ENCODE data around the gene SNX3. TPM values are rescaled to one million over a fixed set of nuclear protein-coding genes. Genes with fewer than 3 reads are reported as not detected.

The SNX3 gene
- total and polyA plus RNA-seq, 2 experiments from 2014 or later, result 291 to 359 TPM

DNA sequence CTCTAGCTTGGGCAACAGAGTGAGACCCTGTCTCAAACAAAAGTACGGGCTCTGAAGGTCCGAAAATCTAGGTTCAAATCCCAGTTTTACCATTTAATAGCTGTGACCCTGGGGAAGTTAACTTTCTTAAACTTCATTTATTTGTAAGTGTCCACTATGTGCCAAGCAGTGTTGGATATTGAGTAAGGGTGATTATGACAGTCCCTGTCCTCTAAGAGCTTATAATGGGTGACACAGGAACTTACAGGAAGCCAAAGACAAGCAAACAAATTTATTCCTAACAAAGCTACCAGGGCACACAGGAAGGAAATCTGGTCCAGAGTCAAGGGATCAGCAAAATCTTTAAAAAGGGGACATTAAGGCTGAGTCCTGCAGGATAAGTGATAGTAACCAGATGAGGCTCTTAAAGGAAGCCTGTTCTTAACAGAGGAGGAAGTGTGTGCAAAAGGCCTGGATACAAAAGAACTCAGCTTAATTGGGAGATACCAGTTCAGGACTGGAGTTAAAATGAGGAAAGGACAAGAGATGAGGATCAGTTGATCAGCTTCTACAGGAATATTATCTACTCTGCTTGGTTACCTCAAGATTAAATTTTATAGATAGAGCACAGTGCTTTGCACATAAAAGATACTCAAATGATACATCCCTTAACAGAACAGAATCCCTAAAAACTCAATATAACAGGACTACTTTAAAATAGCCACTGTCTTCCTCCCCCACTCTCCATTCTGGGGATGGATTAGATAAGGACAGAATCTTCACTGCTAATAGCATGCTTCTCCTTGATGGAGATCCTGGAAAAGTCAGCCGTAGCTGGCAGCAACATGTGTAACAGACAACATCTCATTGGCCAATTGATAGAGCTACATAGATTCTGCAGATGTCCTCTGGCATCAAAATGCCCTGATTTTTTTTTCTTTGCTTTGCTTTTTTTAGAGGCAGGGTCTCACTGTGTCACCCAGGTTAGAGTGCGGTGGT, 6.1 kb downstream of the SNX3 start:
- TF ChIP-seq EZH2phosphoT487 (IDR thresholded peaks at IDR 0.05; ENCODE audit: low read depth, severe bottlenecking, unreplicated experiment) (no peak), EZH2 (IDR thresholded peaks at IDR 0.05; ENCODE audit: borderline replicate concordance) (no peak)
- TF ChIP-seq, protein P1, sequence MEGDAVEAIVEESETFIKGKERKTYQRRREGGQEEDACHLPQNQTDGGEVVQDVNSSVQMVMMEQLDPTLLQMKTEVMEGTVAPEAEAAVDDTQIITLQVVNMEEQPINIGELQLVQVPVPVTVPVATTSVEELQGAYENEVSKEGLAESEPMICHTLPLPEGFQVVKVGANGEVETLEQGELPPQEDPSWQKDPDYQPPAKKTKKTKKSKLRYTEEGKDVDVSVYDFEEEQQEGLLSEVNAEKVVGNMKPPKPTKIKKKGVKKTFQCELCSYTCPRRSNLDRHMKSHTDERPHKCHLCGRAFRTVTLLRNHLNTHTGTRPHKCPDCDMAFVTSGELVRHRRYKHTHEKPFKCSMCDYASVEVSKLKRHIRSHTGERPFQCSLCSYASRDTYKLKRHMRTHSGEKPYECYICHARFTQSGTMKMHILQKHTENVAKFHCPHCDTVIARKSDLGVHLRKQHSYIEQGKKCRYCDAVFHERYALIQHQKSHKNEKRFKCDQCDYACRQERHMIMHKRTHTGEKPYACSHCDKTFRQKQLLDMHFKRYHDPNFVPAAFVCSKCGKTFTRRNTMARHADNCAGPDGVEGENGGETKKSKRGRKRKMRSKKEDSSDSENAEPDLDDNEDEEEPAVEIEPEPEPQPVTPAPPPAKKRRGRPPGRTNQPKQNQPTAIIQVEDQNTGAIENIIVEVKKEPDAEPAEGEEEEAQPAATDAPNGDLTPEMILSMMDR (IDR thresholded peaks at IDR 0.05; ENCODE audit: poor library complexity), result no peak
- H3K4me3 ChIP-seq, result no peak overlapping the region
- peaks cover 100% of the 10 kb centered on the region for H3K79me2 ChIP-seq
- WGBS (ENCODE audit: low lambda C conversion rate, missing lambda C conversion rate), result 85% methylated on average over 4 of the region's 4 CpGs
- peaks cover 19% of the 10 kb centered on the region for H3K4me1 ChIP-seq (ENCODE audit: insufficient read depth)
- H3K27ac ChIP-seq, result no peak overlapping the region
- DNase-seq (ENCODE audit: low spot score), result no peak
- no peak overlapping the region for H3K4me2 ChIP-seq
- no peak overlapping the region for H2AFZ ChIP-seq
- no peaks in the 10 kb centered on the region for H3K9me2 ChIP-seq (replicated peaks; ENCODE audit: insufficient read depth)
- H3K27me3 ChIP-seq, result no peaks in the 10 kb centered on the region
- no peaks in the 10 kb centered on the region for H3K36me3 ChIP-seq (replicated peaks; ENCODE audit: insufficient read depth, low read depth)
- H3K9me3 ChIP-seq (ENCODE audit: low read depth), result no peaks in the 10 kb centered on the region
- H4K20me1 ChIP-seq (ENCODE audit: insufficient read depth, poor library complexity, severe bottlenecking), result peaks cover 71% of the 10 kb centered on the region

DNA sequence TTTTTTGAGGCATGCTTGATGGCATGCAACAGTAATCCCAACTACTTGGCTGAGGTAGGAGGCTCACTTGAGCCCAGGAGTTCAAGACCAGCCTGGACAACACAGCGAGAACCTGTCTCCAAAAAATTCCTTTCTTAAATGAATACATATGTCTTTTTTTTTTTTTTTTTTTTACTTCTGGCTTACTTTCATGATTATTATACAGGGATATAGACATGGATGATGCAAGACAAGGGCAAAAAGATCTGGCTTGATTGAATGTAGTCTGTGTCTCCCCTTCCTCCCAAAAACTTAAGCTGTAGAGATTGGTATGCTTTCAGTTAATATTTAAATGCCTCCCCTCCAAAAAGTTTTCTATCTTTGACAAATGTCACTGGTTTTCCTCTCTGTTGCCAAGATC, 7.6 kb downstream of the SNX3 start:
- 100% methylated on average over 1 of the region's 1 CpG for WGBS (ENCODE audit: low lambda C conversion rate, missing lambda C conversion rate)
- TF ChIP-seq, protein P1 (IDR thresholded peaks at IDR 0.05; ENCODE audit: poor library complexity), result no peak
- no peak for TF ChIP-seq EZH2 (IDR thresholded peaks at IDR 0.05; ENCODE audit: borderline replicate concordance)
- TF ChIP-seq EZH2phosphoT487 (IDR thresholded peaks at IDR 0.05; ENCODE audit: low read depth, severe bottlenecking, unreplicated experiment), result no peak
- peaks cover 13% of the 10 kb centered on the region for H3K4me1 ChIP-seq (ENCODE audit: insufficient read depth)
- no peaks in the 10 kb centered on the region for H3K36me3 ChIP-seq (replicated peaks; ENCODE audit: insufficient read depth, low read depth)
- H3K79me2 ChIP-seq, result peaks cover 100% of the 10 kb centered on the region
- H3K4me3 ChIP-seq, result no peak overlapping the region
- H3K27ac ChIP-seq, result no peak overlapping the region
- no peak overlapping the region for H3K4me2 ChIP-seq
- no peaks in the 10 kb centered on the region for H3K27me3 ChIP-seq
- H4K20me1 ChIP-seq (ENCODE audit: insufficient read depth, poor library complexity, severe bottlenecking), result peaks cover 84% of the 10 kb centered on the region
- H3K9me3 ChIP-seq (ENCODE audit: low read depth), result no peaks in the 10 kb centered on the region
- no peak for DNase-seq (ENCODE audit: low spot score)
- no peaks in the 10 kb centered on the region for H3K9me2 ChIP-seq (replicated peaks; ENCODE audit: insufficient read depth)
- H2AFZ ChIP-seq, result no peak overlapping the region

DNA sequence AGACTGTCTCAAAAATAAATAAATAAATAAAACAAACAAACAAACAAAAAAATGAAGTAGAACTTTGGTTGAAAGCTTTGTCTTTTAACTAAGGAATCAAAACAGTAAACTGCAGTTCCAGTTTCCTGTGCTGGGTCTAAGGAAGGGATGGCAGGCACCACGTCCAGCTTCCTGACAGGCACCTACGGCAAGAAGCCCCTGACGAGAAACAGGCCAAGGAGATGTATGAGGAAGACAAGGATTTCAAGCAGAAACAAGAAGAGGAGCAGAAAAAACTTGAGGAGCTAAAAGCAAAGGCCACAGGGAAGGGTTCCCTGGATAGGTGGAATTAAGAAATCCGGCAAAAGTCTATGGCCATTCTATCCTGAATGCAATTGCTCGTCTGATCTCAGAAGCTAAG, 8.8 kb downstream of the SNX3 start:
- Histone ChIP-seq H4K20me1 (ENCODE audit: insufficient read depth, poor library complexity, severe bottlenecking) (peaks cover 79% of the 10 kb centered on the region), H3K4me2 (no peak overlapping the region), H3K79me2 (peaks cover 100% of the 10 kb centered on the region), H3K27me3 (no peaks in the 10 kb centered on the region), H3K9me2 (replicated peaks; ENCODE audit: insufficient read depth) (no peaks in the 10 kb centered on the region), H3K9me3 (ENCODE audit: low read depth) (no peaks in the 10 kb centered on the region), H3K27ac (no peak overlapping the region), H3K4me1 (ENCODE audit: insufficient read depth) (peaks cover 8% of the 10 kb centered on the region), H2AFZ (no peak overlapping the region), H3K4me3 (no peak overlapping the region), H3K36me3 (replicated peaks; ENCODE audit: insufficient read depth, low read depth) (no peaks in the 10 kb centered on the region)
- DNase-seq (ENCODE audit: low spot score), result no peak
- TF ChIP-seq EZH2 (IDR thresholded peaks at IDR 0.05; ENCODE audit: borderline replicate concordance) (no peak), EZH2phosphoT487 (IDR thresholded peaks at IDR 0.05; ENCODE audit: low read depth, severe bottlenecking, unreplicated experiment) (no peak)
- TF ChIP-seq, protein P1 (IDR thresholded peaks at IDR 0.05; ENCODE audit: poor library complexity), result no peak
- 81% methylated on average over 5 of the region's 5 CpGs for WGBS (ENCODE audit: low lambda C conversion rate, missing lambda C conversion rate)
